KG1 (cell line): Measurements from ENCODE around the gene USP22.
"Not testable (repeated sequence)": the region's sequence is repeated elsewhere in the genome, so short reads cannot be mapped to it uniquely, and the experiment has no call there.

ENCODE experiments used
- DNase-seq: peaks from one replicate; lab custom pipeline; 2025; lab: John Stamatoyannopoulos, UW

The USP22 gene

DNA sequence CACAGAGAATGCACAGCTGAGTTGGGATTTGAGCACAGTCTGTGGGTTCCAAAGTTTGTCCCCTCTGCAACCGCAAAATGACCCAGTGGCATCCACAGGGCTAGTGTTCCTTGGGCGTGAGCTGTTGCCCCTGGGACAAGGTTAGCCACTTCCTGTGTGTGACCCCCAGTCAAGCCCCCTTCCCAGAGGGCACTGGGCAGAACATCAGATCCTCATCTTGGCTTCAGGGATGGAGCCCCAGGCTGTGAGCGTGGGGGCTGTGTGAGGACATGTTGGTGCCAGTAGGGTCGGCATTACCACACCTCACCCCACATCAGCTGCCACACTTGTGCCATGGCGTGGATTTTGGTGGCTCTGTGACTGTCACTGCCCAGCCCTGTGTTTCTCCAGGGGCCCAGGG lies 55.3 kb downstream of the USP22 start:
- DNase-seq, result no peak

DNA sequence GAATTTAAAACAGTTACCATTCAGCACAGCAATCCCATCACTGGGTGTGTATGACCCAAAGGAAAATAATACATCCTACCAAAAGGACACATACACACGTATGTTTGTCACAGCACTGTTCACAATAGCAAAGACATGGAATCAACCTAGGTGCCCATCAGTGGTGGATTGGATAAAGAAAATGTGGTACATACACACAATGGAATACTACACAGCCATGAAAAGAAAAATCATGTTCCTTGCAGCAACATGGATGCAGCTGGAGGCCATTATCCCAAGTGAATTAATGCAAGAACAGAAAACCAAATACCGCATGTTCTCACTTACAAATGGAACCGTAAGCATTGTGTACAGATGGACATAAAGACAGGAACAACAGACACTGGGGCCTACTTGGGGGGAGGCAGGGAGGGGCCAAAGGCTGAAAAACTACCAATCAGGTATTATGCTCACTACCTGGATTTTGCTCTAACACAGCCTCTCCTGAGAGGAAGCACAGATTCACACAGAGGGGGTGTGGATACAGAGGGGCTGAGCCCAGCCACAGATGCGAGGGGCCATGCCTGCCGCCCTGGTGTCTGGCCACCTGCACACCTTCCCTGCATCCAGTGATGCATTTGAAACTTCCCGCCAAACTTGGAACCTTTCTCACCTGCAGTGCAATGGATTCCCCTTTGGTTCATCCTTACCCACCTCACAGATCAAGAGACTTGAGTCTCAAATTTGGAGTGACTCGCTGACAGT lies 55.9 kb downstream of the USP22 start:
- no peak for DNase-seq

DNA sequence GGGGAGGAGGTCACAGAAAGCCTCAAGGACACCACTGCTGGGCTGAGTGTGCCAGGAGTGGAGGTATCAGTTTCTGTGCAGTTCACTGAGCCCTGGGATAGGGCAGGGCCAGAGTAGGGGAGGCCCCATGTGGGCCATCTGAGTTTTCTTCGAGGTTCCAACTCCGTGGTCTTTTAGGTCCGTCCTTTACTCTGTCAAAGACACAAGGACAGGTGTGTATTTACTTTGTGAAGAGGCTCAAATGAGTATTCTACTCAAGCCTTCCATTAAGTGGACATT lies 59.5 kb downstream of the USP22 start:
- DNase-seq, result no peak

DNA sequence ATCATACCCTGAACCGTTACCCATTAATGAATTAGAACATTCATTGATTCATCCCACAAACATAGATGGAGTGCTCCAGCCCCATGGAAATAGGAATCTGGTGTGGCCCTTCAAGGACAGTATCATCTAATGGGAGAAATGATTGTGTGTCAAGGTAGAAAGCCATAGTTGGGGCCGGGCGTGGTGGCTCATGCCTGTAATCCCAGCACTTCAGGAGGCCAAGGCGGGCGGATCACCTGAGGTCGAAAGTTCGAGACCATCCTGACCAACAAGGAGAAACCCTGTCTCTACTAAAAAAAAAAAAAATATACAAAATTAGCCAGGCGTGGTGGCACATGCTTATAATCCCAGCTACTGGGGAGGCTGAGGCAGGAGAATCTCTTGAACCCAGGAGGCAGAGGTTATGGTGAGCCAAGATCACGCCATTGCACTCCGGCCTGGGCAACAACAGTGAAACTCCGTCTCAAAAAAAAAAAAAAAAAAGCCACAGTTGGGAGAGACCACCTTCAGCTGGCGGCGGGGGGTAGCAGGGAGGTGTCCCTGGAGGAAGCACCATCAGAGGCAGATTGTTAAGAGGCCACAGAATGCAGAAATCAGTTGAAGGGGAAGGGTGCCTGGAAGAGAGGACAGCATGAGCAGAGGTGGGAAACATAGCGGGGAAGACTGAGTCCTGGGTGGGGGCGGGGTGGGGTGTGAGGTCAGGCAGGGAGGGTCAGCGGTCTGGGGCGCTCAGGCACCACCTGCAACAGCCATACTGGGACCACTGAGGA lies 60.0 kb downstream of the USP22 start:
- DNase-seq, result no peak

DNA sequence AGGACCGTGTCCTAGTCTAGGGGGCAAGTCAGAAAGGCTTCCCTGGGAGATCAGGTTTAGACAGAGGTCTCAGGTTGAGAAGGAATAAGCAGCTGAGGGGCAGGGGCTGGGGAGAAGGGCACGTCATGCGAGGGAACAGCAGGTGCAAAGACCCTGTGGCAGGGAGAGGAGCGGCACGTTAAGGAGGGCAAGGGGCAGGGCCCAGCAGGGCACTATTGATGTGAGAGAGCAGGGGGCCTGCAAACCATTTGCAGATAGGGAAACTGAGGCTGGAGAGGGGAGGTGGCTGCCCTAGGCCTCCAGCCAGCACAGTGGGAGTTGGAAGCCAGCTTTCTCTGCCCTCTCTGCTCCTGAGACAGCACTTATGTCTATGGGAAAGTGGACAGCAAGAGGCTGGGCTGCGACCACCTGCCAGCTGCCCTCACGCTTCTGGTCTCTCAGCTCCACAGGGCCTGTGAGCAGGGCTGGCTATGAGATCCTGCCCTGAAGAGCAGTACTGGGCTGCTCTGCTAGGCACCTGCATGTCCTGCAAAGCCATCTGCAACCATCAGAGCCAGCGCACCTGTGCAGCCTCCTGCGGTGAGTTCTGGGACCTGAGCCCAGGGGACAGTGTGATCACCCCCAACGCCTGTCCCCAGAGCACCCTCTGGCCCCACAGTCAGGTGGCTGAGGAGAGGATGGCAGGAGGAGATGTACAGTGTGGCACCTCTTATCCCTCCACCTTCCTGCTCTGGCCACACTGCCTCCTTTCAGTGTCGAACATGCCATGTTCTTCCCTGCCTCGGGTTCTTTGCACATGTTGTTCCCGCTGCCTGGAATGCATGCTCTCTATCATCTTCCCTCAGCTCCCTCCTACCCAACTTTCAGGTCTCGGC lies 61.5 kb downstream of the USP22 start:
- DNase-seq, result no peak

DNA sequence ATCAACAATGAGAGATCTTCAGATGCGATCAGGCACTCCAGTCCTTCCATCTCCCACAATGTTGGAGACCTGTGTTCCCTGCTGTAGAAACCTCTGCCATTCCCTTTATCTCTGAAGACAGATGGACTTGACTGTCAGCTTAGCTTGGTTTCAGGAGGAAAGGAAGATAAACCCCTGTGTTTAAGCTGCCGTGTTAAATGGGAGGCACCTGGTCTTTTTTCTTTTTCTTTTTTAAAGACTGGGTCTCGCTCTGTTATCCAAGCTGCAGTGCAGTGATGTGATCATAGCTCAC lies 63.1 kb downstream of the USP22 start:
- DNase-seq, result no peak

DNA sequence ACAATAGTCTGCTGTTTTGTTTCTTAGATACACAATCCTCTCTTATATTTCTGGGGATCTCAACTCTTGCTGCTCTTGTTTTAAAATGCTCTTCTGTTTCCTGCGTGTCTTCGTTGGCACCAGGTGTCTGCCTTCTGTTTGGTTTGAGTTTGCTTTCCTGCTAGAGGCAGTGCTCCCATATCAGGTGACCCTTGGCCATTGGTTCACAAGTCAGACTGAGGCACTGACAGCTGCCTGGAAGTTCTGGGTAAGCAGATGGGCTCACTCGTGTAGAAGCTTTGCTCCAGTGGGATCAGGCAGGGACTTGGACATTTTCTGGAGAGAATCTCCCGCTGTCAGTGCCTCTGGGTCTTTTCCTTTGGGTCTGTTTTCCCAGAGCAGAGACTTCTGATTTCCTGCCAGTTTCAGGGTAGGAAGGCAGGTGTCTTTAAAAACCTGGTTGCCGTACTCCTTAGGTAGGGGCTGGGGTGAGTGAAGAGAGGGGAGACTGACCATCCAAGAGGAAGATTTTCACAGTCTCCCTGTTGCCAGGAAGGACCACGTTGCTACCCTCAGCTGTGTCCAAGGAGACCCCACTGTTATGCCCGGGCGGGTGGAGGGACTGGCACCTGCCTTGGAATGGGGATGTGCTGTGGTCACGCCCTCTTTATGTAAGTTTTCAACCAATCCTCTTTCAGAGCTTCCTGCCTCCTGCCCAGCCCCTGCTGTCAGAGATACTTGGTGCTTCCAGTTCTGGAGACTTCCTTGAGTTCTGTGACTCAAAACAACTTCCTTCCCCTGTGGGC lies 63.6 kb downstream of the USP22 start:
- not testable (repeated sequence) for DNase-seq

DNA sequence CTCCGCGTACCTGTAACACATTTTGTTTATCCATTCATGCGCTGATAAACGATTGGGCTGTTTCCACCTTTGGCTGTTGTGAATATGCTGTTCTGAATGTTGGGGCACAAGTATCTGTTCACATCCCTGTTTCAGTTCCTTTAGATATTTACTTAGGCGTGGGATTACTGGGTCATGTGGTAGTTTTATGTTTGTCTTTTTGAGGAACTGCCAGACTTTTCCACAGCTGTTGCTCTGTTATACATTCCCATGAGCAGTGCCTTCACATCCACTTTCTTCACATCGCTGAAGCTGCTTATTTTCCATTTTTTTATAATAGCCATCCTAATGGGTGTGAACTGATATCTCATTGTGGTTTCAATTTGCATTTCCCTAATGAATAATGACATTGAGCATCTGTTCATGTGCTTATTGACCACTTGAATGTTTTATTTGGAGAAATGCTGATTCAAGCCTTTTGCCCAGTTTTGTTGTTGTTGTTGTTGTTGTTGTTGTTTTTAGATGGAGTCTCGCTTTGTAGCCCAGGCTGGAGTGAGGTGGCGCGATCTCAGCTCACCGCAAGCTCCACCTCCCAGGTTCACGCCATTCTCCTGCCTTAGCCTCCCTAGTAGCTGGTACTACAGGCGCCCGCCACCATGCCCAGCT lies 65.1 kb downstream of the USP22 start:
- DNase-seq, result not testable (repeated sequence)

DNA sequence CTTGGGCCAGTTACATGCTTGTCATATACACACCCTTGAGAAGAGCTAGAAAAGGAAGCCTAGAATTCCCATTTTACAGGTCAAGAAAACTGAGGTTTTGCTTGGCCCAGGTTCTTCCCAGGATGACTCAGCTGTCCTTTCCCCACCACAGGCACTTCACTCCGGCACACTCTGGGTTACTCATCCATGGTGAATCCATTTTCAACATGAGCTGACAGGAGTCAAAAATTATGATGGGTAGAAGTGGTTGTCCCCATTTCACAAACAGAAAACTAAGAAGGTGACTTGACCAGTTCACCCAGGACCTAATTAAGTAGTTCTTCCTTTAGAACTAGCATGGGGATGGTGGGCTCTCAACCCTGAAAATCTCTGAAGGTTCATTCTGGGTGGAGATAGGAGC lies 67.2 kb downstream of the USP22 start:
- no peak for DNase-seq

DNA sequence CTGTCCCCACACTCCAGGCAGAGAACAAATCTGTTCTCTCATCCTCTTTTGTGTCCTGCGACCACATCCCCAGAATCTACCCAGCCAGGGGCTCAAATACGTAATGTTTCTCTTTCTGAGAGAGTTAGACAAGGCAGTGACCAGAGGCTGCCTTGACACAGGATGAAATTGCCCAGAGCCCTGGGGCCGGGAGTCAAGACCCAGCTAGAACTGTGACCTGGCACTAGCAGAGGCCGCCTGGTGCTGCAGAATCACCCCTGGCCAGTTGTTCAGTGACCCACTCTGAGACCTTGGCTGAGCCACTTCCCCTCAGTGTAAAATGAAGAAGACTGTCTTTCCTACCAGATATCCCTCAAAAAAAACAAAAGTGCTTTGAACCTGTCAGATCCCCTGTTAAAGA lies 72.5 kb downstream of the USP22 start:
- no peak for DNase-seq

DNA sequence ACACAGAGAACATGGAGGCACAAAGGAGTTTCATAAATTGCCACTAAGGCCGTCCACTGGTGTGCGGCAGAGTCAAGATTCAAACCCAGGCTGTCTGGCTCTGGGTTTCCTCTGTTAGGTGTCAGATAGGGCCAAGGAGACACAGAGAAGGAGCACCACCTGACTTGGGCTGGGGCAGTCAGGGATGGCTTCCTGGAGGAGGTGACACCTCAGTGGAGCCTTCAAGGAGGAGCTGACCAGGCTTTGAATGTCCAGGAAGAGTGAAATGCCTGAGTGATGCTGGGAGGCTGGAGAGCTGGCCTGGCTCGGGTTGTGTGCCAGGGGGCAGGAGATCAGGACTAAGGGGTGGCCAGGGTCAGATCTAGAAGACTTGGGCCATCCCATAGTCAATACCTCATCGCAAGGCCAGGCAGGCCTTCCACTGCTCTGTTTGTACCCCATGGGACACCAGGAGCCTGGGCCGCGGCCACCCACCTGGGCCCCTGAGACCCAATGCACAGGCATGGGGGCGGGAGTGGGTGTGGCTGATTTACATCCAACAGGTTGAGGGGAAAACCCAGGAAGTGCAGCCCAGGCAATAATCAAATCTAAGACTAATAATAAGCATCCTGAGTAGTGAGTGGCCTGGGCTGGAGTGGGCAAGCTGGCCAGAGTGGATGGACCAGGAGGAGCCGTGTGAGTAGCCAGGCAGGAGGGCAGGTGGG lies 73.7 kb downstream of the USP22 start:
- no peak for DNase-seq

DNA sequence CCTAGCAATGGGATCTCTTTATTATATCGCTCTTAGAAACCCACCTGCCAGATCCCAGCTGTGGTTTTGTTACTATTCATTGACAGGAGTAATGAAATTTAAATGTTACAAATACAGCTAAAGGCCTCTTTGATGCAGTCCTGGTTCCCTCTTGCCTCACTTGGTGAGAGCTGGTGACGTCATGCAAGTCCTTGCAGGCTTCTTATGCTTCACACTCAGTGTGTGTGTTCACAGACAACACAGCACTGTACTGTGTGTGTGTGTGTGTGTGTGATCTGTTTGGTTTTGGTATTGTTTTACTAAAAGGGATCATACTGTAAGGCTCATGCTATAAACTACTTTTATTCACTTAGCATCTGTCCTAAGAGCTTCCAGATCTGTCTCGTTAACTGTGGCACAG lies 75.0 kb downstream of the USP22 start:
- no peak for DNase-seq

DNA sequence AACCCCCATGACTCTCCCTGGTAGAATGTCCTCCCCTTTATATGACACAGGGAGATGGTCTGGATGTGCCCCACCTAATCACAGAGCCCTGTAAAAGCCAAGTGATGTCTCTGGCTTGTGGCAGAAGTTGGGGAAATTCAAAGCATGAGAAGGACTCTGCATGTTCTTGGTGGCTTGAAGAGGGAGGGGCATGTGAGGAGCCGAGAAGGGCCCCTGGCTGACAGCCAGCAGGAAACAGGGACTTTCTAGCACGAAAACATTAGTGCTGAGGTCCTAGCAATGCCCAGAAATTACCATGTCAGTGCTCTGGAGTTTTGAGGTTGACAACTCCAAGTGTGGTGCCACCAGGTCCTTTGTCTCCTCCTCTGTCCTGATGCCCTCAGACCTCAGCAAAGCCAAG lies 75.9 kb downstream of the USP22 start:
- no peak for DNase-seq

DNA sequence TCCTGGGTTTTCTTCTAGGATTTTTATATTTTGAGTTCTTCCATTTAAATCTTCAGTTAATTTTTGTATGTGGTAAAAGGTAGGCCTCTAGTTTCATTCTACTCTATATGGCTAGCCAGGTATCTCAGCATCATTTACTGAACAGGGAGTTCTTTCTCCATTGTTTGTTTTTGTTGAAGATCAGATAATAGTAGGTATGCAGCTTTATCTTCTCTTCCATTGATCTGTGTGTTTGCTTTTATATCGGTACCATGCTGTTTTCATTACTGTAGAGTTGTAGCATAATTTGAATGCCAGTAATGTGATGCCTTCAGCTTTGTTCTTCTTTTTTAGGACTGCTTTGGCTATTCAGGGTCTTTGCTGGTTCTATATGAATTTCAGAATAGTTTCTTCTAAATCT lies 77.3 kb downstream of the USP22 start:
- DNase-seq, result no peak

DNA sequence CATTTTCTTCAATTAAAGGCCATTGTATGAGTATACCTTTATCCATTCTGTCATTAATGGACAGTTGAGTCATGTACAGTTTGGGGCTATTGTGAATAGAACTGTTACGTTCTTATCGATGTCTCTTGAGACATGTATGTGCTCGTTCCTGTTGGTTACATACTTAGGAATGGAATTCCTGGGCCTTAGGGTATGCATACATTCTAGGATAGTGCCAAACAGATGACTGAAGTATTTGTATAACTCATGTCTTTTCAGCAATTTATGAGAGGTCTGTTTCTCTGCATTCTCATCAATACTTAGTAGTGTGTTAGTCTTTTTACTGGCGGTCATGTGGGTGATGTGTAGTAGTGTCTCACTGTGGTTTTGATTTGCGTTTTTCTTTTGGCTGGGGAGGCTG lies 81.2 kb downstream of the USP22 start:
- no peak for DNase-seq

DNA sequence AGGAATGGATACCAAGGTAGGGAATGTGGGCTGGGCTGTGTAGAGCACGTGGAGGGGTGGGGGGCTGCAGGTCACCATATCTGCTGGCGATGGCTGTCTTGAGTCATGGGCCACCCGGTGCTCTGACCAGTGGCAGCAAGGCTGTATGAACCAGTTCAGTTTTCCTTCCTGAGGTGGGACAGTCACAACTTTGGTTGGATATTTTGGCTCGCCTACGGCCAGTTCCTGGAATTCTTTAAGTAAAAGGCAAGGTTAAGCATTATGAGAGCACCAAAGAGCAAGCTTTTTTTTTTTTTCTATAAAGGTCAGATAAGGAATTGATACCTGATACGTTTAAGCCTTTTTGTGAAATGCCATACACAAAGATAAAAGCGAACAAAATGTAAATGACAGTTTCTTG lies 81.9 kb downstream of the USP22 start:
- DNase-seq, result no peak

DNA sequence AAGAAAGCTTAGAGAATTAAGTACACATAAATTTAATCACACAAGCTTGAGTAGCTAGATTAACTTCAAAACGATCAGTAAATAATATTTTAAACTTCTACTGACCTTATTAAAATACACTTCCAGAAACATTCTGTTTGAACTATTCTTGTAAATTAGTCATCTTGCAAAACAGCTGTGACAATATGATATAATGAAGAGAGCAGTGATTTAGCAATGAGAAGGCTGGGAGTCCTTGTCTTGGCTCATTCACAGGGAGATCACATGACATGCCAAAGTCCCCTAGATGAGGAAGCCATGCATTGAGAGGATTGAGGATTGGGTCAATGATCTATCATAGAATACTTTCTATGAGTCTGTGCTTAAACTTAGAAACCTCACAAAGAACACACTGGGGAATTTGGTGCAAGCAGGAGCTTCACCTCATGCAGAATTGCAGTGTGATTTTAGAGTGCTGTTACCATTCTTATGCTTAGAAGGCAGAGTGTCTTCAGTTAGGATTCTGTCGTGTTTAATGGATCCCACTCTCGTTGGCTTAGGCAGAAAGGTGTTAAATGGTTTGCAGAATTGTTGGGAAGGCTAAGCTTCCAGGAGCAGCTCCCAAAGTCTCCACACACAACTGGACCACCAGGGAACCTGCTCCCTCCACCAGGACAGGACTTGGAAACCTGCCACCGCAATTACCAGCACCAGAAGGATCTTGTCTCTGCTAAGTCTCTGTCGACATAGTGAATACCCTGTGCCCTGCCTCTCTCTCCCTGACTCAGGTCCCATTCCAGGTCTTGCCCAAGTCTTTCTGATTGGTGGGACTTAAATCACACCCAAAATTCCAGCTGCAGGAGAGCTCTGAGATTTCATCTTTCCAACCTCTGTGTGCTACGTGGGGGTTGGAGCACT lies 87.1 kb downstream of the USP22 start:
- no peak for DNase-seq

DNA sequence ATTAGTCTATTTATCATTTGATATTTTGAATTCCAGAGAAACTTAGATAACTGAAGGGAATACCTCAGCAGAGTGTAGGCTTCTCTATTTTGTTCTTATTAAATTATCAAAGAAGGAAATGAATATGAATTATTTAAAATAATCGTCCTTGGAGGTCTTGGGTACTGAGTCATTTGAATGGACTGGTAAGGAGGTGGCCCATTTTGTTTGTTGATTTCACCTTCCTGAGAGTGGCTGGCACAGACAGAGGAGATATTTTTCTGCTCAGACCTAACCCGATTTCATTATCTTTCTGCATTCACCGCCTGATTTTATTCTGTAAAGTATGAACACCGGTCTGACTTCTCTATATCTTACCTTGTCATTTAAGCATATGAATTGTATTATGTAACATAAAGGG lies 88.0 kb downstream of the USP22 start:
- no peak for DNase-seq

DNA sequence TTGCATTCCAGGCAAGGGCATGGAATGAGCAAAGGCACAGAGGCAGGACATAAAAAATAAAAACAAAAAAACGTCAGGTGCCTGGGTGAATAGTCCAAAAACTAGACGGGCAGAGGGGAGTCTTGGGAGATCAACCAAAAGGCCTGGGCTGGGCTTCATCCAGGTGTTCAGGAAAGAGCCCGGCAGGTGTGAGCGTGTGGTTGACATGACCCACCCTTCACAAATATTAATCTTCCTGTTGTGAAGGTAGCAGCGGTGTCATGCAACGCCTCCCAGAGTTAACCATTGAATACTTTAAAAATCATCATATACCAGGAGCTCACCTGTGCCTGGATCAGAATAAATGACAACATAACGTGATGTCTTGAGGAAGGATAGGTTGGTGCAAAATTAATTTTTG lies 90.6 kb downstream of the USP22 start:
- no peak for DNase-seq
